Gastroesophageal sphincter (tissue), 3 donors: ENCODE measurements around the gene TRAPPC4.

Experiments used
- CTCF ChIP-seq, 4 experiments: fragments of 200-600 bp in 2 of 4; fragments of 450-650 bp in 2 of 4; sonication (generic) in 1 of 4; IDR thresholded peaks; one replicate each; pipeline ENCODE4 v1.5.1; 2017 to 2019; ENCODE audit warnings: antibody characterized with exemption in 4 of 4, mild to moderate bottlenecking in 2 of 4, moderate library complexity in 2 of 4
- EP300 ChIP-seq: sonication (generic); formaldehyde crosslinking; IDR thresholded peaks from one replicate; pipeline ENCODE4 v1.6.1; 2017; ENCODE audit warnings: antibody characterized with exemption, mild to moderate bottlenecking

GRCh38 chr11:119000906-119001305, 17.7 kb upstream of the TRAPPC4 start:
- no peak for TF ChIP-seq CTCF (IDR thresholded peaks at IDR 0.05)
- TF ChIP-seq EP300, result no peak
